ENCODE measurements around the gene RREB1.

RREB1 gene

DNA sequence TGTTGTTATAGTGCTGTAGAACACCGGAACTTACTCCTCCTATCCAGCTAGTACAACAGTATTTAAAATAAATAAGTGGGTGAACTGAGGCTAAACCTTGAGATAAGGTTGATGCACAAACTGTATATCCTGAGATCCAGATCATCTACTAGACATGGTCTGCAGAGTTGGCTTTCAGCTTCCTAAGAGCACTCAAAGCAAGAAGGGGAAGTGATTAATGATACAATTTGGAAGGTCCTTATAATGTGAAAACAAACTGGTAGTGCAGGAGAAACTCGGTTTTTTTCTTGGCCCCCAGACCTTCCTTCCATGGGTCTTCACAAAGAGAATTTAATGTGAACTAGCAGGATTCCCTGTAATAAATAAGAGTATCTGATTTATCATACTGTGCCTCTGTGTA is 27.4 kb upstream of the RREB1 start:
- no peak overlapping the region for H3K4me3 ChIP-seq (ENCODE audit: low read depth, low read length)
- TF ChIP-seq, protein P1, sequence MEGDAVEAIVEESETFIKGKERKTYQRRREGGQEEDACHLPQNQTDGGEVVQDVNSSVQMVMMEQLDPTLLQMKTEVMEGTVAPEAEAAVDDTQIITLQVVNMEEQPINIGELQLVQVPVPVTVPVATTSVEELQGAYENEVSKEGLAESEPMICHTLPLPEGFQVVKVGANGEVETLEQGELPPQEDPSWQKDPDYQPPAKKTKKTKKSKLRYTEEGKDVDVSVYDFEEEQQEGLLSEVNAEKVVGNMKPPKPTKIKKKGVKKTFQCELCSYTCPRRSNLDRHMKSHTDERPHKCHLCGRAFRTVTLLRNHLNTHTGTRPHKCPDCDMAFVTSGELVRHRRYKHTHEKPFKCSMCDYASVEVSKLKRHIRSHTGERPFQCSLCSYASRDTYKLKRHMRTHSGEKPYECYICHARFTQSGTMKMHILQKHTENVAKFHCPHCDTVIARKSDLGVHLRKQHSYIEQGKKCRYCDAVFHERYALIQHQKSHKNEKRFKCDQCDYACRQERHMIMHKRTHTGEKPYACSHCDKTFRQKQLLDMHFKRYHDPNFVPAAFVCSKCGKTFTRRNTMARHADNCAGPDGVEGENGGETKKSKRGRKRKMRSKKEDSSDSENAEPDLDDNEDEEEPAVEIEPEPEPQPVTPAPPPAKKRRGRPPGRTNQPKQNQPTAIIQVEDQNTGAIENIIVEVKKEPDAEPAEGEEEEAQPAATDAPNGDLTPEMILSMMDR (IDR thresholded peaks at IDR 0.05; ENCODE audit: borderline replicate concordance, insufficient read depth, low read depth, low read length): no peak

DNA sequence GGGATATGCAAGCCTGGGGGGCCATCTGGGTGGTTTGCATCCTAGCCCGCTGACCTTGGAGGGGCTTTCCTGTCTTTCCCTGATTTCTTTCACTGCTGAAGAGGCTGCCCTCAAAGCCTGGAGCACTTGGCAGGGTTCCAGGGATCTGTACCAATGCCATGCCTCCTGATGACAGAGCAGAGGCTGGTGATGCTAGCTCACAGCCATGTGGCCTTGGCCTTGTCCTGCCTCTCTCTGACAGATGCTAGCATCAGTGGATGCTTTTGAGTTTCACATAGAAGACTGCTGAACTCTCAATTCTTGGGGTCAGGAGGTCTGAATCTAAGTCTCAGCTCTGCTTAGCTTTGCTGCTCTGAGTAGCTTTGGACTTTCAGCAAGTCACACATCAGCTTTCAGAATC is 21.9 kb upstream of the RREB1 start:
- TF ChIP-seq, protein P1 (IDR thresholded peaks at IDR 0.05; ENCODE audit: borderline replicate concordance, insufficient read depth, low read depth, low read length): no peak
- no peak overlapping the region for H3K4me3 ChIP-seq (ENCODE audit: low read depth, low read length)

DNA sequence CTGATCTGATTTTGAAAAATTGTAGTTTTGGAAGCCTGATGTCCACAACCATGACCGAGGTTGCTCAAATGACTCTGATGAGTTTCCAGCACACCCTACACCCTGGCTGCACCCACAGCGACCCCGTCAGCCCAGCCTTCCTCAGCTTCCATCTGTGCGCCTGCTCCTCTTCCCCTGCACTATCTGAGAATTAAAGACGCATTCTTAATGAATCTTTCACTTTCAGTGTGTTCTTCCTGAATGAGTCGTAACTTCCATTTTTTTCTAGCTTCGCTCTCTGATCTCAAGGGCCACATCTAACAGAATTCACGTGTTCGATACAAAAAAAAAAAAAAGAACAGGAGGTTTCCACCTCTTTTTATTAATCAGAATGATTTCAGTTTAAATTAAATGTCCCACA is 21.3 kb upstream of the RREB1 start:
- TF ChIP-seq, protein P1 (IDR thresholded peaks at IDR 0.05; ENCODE audit: borderline replicate concordance, insufficient read depth, low read depth, low read length): peak; percentile 24; the same call in 1 of the 2 replicates
- no peak overlapping the region for H3K4me3 ChIP-seq (ENCODE audit: low read depth, low read length)

DNA sequence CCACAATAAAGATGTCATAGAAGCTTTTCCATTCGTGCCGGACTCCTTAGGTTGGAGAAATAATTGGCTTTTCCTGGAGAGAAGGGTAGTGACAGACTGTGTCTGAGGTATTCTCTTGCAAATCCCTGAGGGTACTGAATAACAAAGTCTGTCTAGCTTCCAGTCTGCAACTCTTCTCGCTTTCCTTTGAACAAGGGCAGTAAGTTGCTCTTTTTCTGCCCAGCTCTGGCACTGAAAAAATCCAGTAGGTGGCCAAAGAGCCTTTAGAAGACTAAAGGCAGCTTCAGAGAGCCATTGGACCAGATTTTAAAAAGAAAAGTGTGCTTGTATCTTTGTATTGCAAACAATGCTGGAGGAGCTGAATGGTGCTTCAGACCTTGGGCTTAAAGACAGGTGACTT is 20.7 kb upstream of the RREB1 start:
- TF ChIP-seq, protein P1 (IDR thresholded peaks at IDR 0.05; ENCODE audit: borderline replicate concordance, insufficient read depth, low read depth, low read length): peak; percentile 13; the same call in 1 of the 2 replicates
- peak overlapping the region; percentile 3 for H3K4me3 ChIP-seq (ENCODE audit: low read depth, low read length)

DNA sequence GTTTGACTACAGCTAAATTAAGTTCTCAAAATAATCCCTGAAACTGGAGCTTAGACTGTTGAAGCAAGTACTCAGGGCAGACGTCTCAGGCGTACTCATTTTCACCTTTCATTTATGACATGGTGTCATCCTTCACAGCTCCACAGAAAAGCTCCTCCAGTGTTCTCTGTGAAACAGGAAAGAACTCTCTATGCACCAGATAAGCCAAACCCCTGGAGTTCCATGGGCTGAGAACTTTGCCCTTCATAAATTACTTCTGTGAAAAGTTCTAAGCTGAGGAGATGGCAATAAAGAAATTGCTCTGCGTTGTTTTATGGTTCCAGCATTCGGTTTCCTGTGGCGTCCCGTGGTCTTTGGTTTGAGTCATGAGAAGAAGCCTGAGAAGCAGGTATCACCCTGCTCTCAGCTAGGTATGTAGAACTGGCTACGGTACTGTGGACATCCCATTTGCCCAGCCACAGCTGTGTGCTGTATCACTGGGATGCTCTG is 20.2 kb upstream of the RREB1 start:
- H3K4me3 ChIP-seq (ENCODE audit: low read depth, low read length): no peak overlapping the region
- TF ChIP-seq, protein P1 (IDR thresholded peaks at IDR 0.05; ENCODE audit: borderline replicate concordance, insufficient read depth, low read depth, low read length): no peak

DNA sequence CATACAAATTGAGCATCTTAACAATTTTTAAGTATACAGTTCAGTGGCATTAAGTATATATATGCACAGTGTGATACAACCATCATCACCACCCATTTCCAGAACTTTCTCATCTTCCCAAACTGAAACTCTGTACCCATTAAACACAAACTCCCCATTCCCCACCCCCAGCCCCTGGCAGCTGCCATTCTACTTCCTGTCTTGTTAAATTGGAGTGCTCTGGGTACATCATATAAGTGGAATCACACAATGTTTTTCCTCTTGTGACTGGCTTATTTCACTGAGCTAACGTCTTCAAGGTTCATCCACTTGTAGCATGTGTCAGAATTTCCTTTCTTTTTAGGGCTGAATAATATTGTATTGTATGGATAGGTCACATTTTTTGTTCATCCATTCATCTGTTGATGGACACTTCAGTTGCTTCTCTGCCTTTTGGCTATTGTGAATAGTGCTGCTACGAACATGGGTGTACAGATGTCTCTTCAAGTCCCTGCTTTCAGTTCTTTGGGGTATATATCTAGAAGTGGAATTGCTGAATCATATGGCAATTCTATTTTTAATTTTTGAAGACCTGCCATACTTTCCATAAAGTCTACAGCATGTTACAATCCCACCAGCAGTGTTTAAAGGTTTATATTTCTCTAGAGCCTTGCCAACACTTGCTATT is 19.6 kb upstream of the RREB1 start:
- no peak overlapping the region for H3K4me3 ChIP-seq (ENCODE audit: low read depth, low read length)
- TF ChIP-seq, protein P1 (IDR thresholded peaks at IDR 0.05; ENCODE audit: borderline replicate concordance, insufficient read depth, low read depth, low read length): no peak

DNA sequence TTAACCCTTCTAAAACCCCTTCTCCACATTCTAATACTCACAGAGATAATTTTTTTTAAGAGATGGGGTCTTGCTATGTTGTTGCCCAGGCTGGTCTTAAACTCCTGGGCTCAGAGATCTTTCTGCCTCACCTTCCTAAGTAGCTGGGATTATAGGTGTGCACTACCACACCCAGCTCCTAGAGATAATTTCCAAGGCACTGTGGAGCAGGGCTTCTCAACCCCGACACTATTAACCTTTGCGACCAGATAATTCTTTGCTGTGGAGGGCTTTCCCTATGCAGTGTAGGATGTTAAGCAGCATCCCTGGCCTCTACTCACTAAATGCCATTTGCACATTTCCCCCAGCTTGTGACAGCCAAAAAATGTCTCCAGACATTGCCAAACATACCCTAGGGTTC is 8.8 kb upstream of the RREB1 start:
- H3K4me3 ChIP-seq (ENCODE audit: low read depth, low read length): no peak overlapping the region
- TF ChIP-seq, protein P1 (IDR thresholded peaks at IDR 0.05; ENCODE audit: borderline replicate concordance, insufficient read depth, low read depth, low read length): no peak
